ENCODE measurements around the gene RNF181.

DNA sequence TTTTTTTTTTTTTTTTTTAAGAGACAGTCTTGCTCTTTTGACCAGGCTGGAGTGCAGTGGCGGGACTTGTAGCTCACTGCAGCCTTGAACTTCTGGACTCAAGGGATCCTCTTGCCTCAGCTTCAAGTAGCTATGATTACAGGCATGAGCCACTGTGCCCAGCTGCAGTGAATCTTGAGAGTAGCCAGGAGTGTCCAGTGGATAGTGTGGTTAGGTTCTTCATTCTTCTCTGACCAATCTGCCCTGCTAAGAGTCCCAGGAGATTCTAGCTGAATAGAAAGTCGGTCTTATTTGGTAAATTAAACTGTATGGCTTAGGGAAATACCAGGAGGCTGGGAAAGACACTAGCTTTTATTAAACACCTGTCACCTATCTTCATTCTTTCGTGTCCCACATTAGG, 35.8 kb downstream of the RNF181 start:
- TF ChIP-seq TAF1 (IDR thresholded peaks at IDR 0.05; ENCODE audit: borderline replicate concordance, insufficient read depth, low read length) (no peak), SIN3A (IDR thresholded peaks at IDR 0.05; ENCODE audit: borderline replicate concordance, insufficient read depth, low read length) (no peak), POLR2AphosphoS5 (IDR thresholded peaks at IDR 0.05; ENCODE audit: low read depth, low read length) (no peak)

All from PFSK-1 (cell line).